GM20431 (cell line): Measurements from ENCODE around the gene STAG3.

ENCODE experiments used
- in situ Hi-C: fragments of 300-500 bp; cut with MseI, MboI; formaldehyde crosslinking; loops from one replicate; pipeline ENCODE4 v1.15.0; 2020; ENCODE audit warnings: low sequenced_read_pairs; ENCODE audit not compliant: unreplicated experiment

STAG3 gene

DNA sequence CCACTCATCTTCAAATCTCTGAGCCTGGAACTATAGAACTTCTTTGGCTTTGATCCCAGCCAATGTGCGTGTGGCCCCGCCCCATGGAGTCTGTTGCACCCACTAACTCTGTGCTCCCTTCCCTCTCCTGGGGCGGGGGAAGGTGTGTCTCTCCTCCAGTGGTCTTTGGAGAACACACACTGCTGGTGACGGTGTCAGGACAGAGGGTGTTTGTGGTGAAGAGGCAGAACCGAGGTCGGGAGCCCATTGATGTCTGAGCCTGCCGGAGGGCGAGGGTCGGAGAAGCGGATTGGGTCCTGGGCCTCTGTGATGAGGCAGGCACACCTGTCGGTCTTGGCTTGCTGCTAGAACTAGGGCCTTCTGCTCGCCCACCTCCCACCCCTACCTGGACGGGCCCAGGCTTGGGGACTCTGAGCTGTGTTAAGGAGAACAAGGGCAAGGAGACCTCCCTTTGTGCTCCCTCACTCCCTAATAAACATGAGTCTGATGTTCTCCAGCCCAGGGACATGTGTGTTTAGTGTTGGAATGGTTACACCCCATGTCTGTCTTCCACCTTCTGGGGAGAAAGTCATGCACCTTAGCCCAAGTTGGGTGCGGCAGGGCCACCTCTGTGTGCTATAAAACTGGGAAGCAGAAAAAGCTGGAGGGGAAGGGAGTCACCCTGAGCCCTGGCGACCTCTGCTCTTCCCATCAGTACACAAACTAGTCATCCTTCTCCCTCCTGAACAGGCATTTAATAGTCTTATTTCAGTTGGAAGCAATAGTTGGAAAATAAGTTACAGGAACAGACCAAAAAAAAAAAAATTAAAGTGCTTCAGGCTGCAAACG, 23.8 kb upstream of the STAG3 start:
- in situ Hi-C loops = no loop called here

DNA sequence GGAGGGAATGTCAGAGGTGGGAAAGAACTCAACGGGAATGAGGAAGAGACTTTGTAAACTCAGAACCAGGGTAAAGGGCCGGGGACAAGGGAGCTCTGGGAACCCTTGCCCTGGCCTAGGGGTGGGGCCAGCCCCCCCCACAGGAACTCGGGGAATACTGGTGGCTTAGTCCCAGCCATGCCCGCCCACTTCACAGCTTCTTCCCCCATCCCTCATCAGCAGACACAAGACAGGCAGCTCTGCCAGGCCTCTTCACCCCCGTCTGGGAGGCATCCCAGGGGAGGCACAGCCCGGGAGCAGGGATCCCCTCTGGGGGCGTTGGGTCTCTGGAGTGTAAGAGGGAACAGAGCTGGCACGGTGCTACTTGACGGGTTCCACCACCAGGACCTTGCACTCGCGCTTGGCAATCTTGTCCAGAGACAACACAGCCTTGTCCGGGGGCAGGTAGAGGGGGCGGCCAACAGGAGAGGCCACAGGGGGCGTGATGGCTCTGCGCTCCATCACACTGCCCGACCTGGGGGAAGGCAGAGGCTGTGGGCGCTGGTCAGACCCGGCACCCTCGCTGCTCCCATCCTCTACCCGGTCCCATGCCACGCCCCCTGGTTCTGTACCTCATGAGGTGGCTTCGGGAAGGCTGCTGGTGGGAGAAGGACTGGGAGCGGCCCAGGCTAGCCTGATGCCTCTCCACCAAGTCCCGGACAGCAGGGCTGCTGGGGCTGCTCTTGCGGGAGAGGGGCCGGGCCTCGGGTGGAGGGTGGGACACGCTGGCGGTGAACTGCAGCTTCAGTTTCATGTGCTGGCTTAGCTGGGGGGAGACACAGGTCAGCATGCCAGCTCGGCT, 22.8 kb upstream of the STAG3 start:
- in situ Hi-C loops = no loop called here

DNA sequence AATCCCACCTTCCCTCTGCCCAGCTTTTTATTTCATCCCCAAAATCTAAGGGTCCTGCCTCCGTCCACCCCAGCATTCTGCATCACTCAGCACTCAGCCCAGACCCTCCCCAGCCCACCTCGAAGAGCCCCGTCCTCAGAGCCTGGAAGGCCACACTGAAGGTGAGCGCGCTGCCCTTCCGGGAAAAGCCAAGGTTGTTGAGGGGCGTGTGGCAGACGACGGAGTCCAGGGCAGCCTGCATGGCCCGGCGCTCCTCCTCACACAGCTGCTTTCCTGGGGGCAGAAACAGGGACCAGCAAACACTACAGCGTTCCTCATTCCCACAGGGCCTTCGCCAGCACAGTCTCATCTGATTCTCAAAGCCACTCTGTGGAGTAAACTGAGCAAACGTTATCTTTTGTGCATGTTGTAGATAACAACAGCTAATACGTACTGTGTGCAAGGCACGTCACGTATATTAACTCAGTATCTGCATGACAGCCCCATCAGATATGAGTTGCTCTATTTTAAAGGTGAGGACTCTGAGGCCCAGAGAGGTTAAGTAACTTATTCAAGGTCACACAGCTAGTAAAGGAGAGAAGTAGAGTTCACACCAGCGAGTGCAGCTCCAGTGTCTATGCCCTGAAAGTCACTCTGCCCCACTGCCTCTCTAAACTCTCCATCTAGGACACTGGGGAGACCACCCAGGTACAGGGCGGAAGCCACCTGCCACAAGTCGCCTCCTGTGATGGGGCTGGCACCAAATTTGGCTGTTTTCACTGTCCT, 22.0 kb upstream of the STAG3 start:
- in situ Hi-C loops = no loop called here

DNA sequence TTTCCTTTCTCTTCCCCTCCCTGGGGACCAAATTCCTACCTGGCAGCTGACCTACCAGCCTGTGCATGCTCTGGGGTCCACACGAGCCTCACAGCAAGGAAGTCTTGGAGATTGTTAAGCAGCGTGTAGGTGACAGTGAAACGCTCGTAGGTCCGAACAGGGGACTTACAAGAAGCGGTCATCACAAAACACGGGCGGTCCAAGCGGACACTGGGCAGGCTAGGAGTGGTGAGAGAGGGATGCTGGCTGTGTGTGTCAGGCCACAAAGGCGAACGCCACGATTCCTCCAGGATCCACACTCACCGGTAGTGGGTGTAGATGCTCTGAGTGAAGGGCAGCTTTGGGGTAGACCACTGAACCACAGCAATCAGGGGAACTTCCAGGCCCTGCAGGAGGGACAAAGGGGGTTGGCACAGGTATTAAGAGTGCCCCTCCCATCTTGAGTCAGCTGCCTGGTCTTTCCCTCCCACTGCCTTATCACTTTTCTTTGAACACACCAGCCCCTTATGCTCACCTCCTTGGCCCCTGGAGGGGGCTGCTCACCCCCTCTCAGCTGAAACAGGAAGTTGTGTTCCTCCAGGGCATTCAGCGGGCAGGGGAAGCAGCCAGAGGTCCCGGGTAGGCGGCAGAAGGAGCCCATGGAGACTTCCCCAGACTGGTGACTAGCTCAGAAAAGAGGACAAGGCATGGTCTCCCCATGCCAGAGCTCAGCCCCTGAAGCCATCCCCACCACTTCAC, 21.2 kb upstream of the STAG3 start:
- in situ Hi-C loops = no loop called here

DNA sequence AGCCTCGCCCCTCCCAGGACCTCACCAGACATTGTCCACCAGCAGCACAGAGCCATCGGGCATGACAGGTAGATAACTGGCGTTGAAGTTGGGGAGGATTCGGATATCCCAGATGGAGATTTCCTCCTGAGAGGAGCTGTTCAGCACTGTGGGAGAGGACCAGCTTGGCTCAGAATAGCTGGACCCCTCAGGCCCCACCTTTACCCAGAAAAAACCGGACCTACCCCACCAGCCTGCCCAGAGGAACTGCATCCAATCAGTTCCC, 20.7 kb upstream of the STAG3 start:
- in situ Hi-C loops = no loop called here

DNA sequence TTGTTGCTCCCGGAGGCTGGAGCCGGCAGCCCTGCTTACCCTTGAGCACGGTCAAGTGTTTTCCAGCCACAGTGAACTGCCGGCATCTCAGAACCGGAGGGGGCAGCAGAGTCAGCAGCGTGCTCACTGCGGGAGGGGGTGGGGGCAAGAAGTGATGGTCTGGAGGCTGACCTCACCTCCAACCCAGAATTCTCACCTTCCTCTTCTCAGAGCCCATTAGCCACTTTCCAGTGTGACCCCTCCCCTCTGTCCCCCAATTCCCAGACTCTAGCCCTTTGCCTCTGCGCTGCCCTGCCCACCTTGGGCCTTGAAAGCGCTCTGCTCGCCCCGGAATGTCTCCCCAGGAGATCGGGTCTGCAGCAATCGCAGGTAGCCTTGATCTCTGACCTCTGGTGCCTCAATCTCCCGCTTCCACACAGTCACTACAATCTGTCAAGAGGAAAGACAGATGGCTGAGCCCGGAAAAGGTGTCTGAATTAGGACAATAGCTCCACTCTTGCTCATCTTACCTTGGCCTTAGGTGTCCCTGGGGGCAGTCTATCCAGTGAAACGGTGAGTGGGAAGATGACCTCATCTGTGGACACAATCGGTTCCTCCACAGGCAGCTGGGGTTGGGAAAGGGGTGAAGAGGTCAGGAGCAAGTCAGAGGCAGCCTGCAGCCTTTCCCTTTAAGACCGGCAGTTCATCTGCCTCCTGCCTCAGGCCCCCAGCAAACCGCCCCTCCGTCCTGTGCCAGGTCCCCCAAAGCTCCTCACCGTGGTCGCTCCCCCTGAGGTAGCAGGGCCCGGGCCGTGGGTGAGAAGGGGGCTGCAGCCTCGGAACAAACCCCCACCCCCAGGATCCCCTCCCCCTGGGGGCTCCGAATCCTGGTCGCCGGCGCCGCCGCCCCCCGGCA, 20.1 kb upstream of the STAG3 start:
- in situ Hi-C loops = no loop called here

DNA sequence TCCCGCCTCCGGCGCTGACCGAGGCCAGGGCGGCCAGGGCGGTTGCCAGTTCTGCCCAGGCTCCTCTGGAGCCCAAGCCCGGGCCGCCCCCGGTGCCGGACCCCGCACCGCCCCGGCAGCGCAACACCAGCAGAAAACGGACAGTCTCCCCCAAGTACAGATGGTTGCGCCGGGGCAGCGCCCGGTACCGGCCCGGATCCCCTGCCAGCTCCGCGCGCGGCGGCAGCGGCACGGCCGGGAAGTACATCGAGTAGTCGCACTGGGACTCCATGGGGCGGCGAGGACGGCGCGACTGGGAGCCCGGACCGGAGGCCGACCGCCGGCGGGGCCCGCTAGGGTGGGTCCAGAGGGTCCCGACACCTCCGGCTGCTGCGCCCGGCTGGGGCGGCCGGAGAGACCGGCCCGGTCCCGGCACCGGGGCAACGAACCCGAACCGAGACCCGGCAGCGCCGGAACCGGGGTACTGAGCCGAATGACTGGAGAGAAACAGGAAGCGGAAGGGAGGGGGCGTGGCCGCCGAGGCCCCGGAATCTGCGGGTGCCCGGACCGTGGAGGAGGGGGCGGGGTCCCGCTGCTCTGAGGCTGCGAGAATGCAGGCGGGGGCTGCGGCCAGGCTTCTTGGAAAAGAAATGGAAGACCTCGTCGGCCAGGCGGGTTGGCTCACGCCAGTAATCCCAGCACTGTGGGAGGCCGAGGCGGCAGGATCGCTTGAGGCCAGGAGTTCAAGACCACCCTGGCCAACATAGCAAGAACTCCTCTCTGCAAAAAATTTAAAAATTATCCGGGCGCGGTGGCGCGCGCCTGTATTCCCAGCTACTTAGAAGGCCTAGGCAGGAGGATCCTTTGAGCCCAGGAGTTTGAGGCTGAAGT, 19.3 kb upstream of the STAG3 start, which contains the start of gene TRAPPC14:
Gene TRAPPC14, minus strand, starts transcription at position 495 of the 870 bp plus-strand sequence. Its CDS starts 224 bp downstream, at position 271.
- in situ Hi-C loops = no loop called here

DNA sequence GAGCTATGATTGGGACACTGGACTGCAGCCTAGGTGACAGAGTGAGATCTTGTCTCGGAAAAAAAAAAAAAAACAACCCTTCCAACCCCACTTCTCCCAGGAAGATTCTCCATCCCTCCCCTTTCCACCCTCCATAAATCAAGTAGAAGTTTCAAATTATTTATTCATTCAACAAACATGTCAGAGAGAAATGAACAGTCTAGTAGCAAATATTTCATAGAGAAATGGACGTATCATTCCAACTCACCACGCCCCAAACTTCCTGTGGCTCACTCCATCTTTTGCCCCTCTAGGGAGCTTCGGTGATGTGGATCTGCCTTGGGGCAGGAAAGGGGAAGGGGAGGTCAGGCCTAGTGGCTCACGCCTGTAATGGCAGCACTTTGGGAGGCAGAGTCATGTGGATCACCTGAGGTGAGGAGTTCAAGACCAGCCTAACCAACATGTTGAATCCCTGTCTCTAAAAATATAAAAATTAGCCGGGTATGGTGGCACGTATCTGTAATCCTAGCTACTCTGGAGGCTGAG, 18.6 kb upstream of the STAG3 start:
- in situ Hi-C loops = no loop called here

DNA sequence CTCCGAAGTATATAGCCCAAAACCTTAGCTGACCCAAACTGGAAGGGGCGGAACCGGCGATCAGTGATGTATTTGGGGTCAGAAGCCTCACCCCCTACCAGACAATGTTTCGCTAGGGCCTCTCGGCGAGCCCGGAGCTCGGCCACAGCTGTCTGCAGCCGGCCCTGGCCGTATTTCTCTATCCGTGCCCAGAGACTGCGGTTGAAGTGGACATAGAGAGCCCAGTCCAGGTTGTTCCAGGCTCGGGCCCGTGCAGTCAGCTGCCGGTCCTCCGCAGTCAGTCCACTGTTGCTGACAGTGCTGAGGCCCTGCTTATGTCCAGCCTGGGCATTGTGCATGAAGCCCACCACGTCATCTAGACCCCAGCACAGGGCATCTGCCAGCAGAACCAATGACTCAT, 17.7 kb upstream of the STAG3 start:
- in situ Hi-C loops = no loop called here

DNA sequence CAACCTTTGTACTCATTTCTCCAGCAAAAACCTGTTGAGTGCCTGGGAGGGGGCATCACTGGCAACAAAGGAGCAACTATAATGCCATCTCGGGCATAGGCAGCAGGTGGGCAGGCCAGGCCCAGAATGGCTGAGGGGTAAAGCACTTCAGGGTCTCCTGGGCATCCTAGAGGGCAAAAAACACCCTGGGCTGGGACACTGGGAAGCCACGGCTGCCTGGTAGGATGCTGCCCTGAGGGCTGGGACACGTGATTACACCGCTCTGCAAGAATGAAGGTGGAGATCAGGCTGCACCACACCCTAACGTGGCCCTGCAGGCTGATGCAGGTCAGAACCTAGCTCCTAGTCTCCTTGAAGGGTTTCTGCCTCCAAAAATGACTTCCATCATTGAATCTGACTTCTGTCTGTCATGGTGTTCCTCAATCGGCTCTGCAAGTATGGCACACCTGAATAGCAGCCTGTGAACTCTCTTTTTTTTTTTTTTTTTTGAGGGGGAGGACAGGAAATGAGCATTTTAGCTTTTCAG, 14.6 kb upstream of the STAG3 start:
- in situ Hi-C loops = no loop called here

DNA sequence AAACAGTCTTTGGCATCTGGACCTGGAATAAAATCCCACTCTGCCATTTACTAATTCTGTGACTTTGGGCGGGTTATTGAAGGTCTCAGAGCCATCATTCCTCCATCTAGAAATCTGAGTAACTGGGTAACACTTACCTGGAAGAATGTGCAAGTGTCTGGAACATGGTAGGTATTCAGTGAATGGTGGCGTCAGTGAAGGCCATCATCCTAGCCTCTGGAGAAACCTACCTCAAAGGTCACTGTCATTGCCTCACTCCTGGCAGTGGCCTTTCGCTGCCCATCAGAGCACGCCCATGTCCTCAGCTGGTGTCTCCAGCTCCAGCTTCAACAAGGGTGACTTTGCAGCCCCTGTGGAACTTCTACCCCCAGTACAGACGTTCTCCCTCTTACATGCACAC, 13.8 kb upstream of the STAG3 start:
- in situ Hi-C loops = no loop called here

DNA sequence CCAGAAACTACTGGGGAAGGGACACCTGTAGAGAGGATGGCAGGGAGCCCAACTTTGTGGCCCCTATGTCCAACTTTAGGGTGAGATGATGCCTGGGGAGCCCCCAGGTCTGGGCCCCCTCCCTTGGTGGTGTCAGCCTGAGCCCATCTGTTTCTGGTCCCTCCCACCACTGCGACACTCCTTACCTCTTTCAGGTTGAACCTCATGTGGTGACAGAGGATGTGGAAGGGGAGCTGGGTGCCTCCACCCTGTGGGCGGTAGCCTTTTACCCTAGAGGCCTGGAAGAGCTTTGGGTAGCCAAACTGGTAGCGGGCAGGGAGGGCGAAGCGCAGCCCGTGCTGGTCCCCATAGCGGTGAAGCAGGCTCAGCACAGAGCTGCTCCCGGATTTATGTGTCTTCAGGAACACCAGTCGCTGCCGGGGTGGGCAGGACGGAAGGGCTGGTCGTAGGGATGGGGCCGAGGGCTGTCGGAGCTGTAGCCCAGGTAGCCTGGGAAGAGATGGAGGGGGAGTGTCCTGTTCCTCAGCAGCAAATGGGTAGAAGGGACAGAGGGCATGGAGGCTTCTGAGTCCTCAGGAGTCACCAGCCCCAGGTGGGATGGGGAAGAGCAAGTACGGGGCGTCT, 11.3 kb upstream of the STAG3 start:
- in situ Hi-C loops = no loop called here

DNA sequence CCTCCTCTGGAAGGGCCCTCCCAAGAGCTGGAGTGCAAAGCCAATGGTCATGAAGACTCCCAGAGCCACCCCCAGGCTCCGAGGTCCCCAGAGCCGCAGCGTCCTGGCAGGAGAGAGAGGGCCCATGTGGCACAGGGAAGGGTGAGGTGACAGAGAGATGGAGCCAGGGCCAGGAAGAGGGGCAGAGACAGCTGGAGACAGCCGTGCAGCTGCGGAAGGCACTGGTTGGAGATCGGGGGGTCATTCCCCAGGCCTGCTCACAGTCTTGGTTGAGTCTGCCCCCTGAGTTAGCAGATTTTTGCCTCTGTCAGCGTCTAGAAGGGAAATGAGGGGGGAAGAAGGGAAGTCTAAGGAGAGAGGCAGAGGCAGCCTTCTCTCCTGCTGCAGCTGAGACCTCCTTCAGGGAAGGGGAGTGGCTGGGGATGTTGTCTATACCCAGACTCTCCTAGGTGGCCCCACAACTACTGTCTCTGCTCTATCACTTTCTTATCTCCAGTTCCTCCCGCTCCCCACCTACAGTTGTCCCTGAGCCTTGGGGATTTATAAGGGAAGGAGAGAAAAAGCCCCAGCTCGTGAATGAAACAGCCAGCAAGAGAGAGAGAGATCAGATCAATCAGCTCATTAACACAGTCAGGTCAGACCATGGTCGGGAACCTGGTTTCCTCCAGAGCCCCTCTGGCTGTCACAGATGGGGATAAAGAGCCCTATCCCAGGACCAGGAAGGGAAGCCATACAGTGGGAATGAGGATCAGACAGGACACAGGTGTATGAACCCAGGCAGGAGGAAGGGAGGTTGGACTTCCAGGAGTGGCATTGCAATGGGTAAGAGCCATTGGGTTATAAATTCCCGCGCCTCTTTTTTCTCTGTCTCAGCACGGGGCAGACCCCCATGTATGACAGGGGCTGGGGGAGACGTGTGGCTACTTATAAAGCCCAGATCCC, 10.5 kb upstream of the STAG3 start:
- in situ Hi-C loops = no loop called here

DNA sequence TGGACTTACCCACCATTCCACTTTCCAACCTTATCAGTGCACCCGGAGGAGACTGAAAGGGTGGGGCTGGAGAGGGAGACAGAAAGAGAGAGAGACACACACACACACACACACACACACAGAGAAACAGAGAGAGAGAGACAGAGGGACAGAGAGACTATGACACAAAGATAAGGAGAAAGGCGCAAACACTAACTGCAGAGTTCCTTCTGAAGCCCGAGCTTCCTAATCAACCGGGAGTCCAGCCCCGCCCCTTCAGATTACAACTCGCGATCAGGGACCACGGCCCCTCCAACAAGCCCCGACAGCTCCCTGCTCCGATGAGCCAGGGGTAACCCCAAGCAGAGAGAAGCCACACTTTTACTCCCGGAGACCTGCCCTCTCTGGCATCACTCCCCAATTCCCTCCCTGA, 9.8 kb upstream of the STAG3 start:
- in situ Hi-C loops = no loop called here

DNA sequence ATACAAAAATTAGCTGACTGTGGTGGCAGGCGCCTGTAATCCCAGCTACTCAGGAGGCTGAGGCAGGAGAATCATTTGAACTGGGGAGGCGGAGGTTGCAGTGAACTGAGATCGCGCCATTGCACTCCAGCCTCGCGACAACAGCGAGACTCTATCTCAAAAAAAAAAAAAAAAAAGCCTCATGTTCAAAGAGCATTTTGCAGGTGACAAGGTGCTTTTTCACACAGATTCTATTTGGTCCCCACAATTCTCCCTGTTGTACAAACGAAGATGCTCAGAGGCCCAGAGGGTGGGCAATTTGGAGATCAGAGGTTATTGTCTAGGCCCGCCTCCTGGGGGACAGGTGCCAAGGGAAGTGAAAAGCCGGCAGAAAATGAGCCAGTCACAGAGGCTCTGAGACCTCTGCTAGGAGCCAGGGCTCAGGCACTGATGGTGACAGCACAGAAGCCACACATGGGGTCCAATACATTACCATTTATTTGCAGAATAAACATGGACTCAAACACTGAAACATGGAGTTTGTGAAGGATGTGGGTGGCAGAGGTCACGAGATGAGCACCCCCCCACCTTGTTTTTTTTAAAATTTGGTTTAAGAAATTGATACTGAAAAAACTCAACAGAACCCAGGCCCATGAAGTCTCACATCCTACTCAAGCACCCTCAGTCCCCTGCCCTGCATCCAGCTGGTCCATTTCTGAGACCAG, 8.4 kb upstream of the STAG3 start:
- in situ Hi-C loops = no loop called here
